ENCODE results near the gene STOX2. TPM values are rescaled to one million over a fixed set of nuclear protein-coding genes. Genes with fewer than 3 reads are reported as not detected.

Gene STOX2
- total and polyA plus RNA-seq, 10 of the 15 experiments (the other 5 are each of a cell fraction or from before 2014, with no cell fraction given) = 0.01 to 1.2 (median 0.18) TPM; not detected in 4

- TF ChIP-seq ZBTB40 (IDR thresholded peaks at IDR 0.05; ENCODE audit: borderline replicate concordance) (no peak), MEF2B (IDR thresholded peaks at IDR 0.05; ENCODE audit: partially characterized antibody, poor library complexity, severe bottlenecking) (no peak), YBX1 (IDR thresholded peaks at IDR 0.05) (no peak)
Observed at GRCh38 chr4:184007891-184008290, 102.8 kb downstream of the STOX2 start (continued).

GRCh38 chr4:184010696-184011095 lies 105.6 kb downstream of the STOX2 start:
- SMC1A ChIA-PET (ENCODE audit: uncharacterized antibody, unreplicated experiment) = no interaction called here
- BruUV-seq (replicated peaks) = no TSS peak

More at GRCh38 chr4:184010696-184011095, 105.6 kb downstream of the STOX2 start:
- H3K4me3 ChIP-seq = no peak overlapping the region
- H3K36me3 ChIP-seq (ENCODE audit: control insufficient read depth in 2 of 2, insufficient read depth in 2 of 2, low read length in 1 of 2) = no peaks in the 10 kb centered on the region
- no peaks in the 10 kb centered on the region; a peak in 1 of 4 replicates for H3K27me3 ChIP-seq (replicated peaks in 1 of 2; ENCODE audit: control insufficient read depth in 2 of 2, insufficient read depth in 2 of 2, low read length in 1 of 2)
- H3K4me2 ChIP-seq (ENCODE audit: control insufficient read depth, insufficient read depth) = no peak overlapping the region
- no peak overlapping the region for H3K9ac ChIP-seq (ENCODE audit: control insufficient read depth, insufficient read depth, low read length)
- H4K20me1 ChIP-seq (ENCODE audit: control insufficient read depth, insufficient read depth) = no peaks in the 10 kb centered on the region
- ChIA-PET POLR2A (no interaction called here), RAD21 (ENCODE audit: unreplicated experiment) (no interaction called here), CTCF (interaction anchor here (0.6 kb wide), 1 partner anchor 176 kb away, joined by 4 read pairs; no protein-coding TSS in a partner anchor)
- no peaks in the 10 kb centered on the region for H3K9me3 ChIP-seq (replicated peaks; ENCODE audit: control insufficient read depth, insufficient read depth, low read length)
- no peaks in the 10 kb centered on the region for H3K4me1 ChIP-seq (ENCODE audit: control insufficient read depth, insufficient read depth, low read length)
- WGBS (ENCODE audit: insufficient coverage, insufficient replicate concordance, low lambda C conversion rate, missing lambda C conversion rate) = 65% methylated on average over 14 of the region's 14 CpGs
- no peak for TF ChIP-seq HDAC6 (IDR thresholded peaks at IDR 0.05; ENCODE audit: unreplicated experiment)
- TF ChIP-seq NR2F1 (conservative IDR thresholded peaks at IDR 0.05) = no peak
- no peak for TF ChIP-seq NRF1 (conservative IDR thresholded peaks at IDR 0.05; ENCODE audit: low read depth, low read length)
- no peak for TF ChIP-seq CHD1 (IDR thresholded peaks at IDR 0.05; ENCODE audit: low read depth, low read length)
- DNase-seq (ENCODE audit: low read depth, low spot score) (no peak), FAIRE-seq (no peak), ATAC-seq (no peak)
- H3K79me2 ChIP-seq (ENCODE audit: control insufficient read depth, insufficient read depth, low read length) = no peaks in the 10 kb centered on the region
- no peak overlapping the region for H2AFZ ChIP-seq (ENCODE audit: control insufficient read depth, low read depth, low read length)
- intact Hi-C loops (cut with micrococcal nuclease; ENCODE audit: unreplicated experiment) = no loop called here
- H3K27ac ChIP-seq (ENCODE audit: control insufficient read depth, insufficient read depth) = no peak overlapping the region
- in situ Hi-C loops (cut with MboI) = no loop called here

Data from GM12878 (cell line).